GM12878 (cell line): ENCODE data around the gene RNASE2. TPM values are rescaled to one million over a fixed set of nuclear protein-coding genes. Genes with fewer than 3 reads are reported as not detected.

ENCODE experiments used
- ATAC-seq: fragments of 200-7000 bp; cut with Tn5 transposase; 3 replicates; pipeline ENCODE4 v1.9.1; 2020; ENCODE audit warnings: mild to moderate bottlenecking, moderate library complexity
- BruUV-seq: library from RNA; stranded (reverse); fragments of 400-500 nt; replicated peaks from 2 replicates; lab custom pipeline; 2021; lab: Mats Ljungman, UMichigan
- CTCF ChIA-PET: fragments of 300-600 bp; sonication (Branson Sonifier 250); formaldehyde crosslinking; extraction: SDS; loops from one replicate; lab custom pipeline; 2021; ENCODE audit warnings: inconsistent platforms; lab: Yijun Ruan, JAX
- POLR2A ChIA-PET: fragments of 350-600 bp; formaldehyde crosslinking; extraction: SDS; loops from one replicate; lab custom pipeline; 2021; ENCODE audit warnings: inconsistent platforms; lab: Charles Lee
- RAD21 ChIA-PET: fragments of 300-600 bp; sonication (Branson Sonifier 250); formaldehyde crosslinking; loops from one replicate; lab custom pipeline; 2023; ENCODE audit warnings: antibody characterized with exemption; ENCODE audit not compliant: unreplicated experiment; lab: Charles Lee
- SMC1A ChIA-PET: fragments of 300-600 bp; sonication (Branson Sonifier 250); formaldehyde crosslinking; loops from one replicate; lab custom pipeline; 2023; ENCODE audit not compliant: unreplicated experiment, uncharacterized antibody; lab: Charles Lee
- DNase-seq: peaks from one replicate; pipeline ENCODE4 v3.0.0-alpha.2; 2011; ENCODE audit warnings: low read depth, low spot score
- FAIRE-seq: peaks from 3 replicates; lab custom pipeline; 2011; peaks lifted over from hg19 to GRCh38; lab: Jason Lieb, UNC
- H2AFZ ChIP-seq: 2 replicates; pipeline ENCODE4 v1.6.0; 2011; ENCODE audit warnings: low read depth, low read length, control low read depth; ENCODE audit not compliant: control insufficient read depth
- H3K27ac ChIP-seq: 2 replicates; pipeline ENCODE4 v1.5.1; 2011; ENCODE audit warnings: control low read depth; ENCODE audit not compliant: control insufficient read depth, insufficient read depth
- H3K27me3 ChIP-seq, 2 experiments: replicated peaks in 1 of 2; 2 replicates each; pipeline versions ENCODE4 v1.6.0 to v1.6.1; 2011; ENCODE audit warnings: low read length in 1 of 2; ENCODE audit not compliant: control insufficient read depth in 2 of 2, insufficient read depth in 2 of 2
- H3K36me3 ChIP-seq, 2 experiments: 2 replicates each; pipeline ENCODE4 v1.5.1; 2011; ENCODE audit warnings: low read length in 1 of 2; ENCODE audit not compliant: control insufficient read depth in 2 of 2, insufficient read depth in 2 of 2
- H3K4me1 ChIP-seq: 2 replicates; pipeline ENCODE4 v1.6.1; 2011; ENCODE audit warnings: mild to moderate bottlenecking, low read length, moderate library complexity, mixed read lengths; ENCODE audit not compliant: control insufficient read depth, insufficient read depth
- H3K4me2 ChIP-seq: 2 replicates; pipeline ENCODE4 v1.6.0; 2011; ENCODE audit warnings: control low read depth; ENCODE audit not compliant: control insufficient read depth, insufficient read depth
- H3K4me3 ChIP-seq: fragments of 200-600 bp; sonication (generic); 2 replicates; pipeline ENCODE4 v1.5.1; 2016
- H3K79me2 ChIP-seq: 2 replicates; pipeline ENCODE4 v1.6.0; 2011; ENCODE audit warnings: low read length; ENCODE audit not compliant: control insufficient read depth, insufficient read depth
- H3K9ac ChIP-seq: 2 replicates; pipeline ENCODE4 v1.8.0; 2011; ENCODE audit warnings: low read length, control low read depth, mixed read lengths; ENCODE audit not compliant: control insufficient read depth, insufficient read depth
- H3K9me3 ChIP-seq: replicated peaks from 3 replicates; pipeline ENCODE4 v1.5.1; 2011; ENCODE audit warnings: mild to moderate bottlenecking, low read length; ENCODE audit not compliant: control insufficient read depth, insufficient read depth
- H4K20me1 ChIP-seq: 2 replicates; pipeline ENCODE4 v1.6.0; 2011; ENCODE audit not compliant: control insufficient read depth, insufficient read depth
- ATF7 ChIP-seq: fragments of 450-650 bp; IDR thresholded peaks from 2 replicates; pipeline ENCODE4 v1.6.1; 2016; ENCODE audit warnings: low read depth, mild to moderate bottlenecking
- CHD4 ChIP-seq: fragments of 200-600 bp; sonication (generic); IDR thresholded peaks from 2 replicates; pipeline ENCODE4 v1.6.1; 2016; ENCODE audit warnings: mild to moderate bottlenecking
- E2F4 ChIP-seq: IDR thresholded peaks from 2 replicates; pipeline ENCODE4 v1.6.1; 2012; ENCODE audit warnings: low read depth, low read length, improper control_type of control experiment
- E4F1 ChIP-seq: fragments of 450-650 bp; IDR thresholded peaks from 2 replicates; pipeline ENCODE4 v1.6.1; 2018; ENCODE audit warnings: borderline replicate concordance, mild to moderate bottlenecking; ENCODE audit not compliant: partially characterized antibody
- FOS ChIP-seq: IDR thresholded peaks from 3 replicates; pipeline ENCODE4 v1.6.1; 2011; ENCODE audit warnings: borderline replicate concordance; ENCODE audit not compliant: insufficient read length; ENCODE audit errors: extremely low read depth
- HCFC1 ChIP-seq: fragments of 150-350 bp; IDR thresholded peaks from 2 replicates; pipeline ENCODE4 v1.6.1; 2014; ENCODE audit warnings: low read length
- IKZF2 ChIP-seq, 2 experiments: fragments of 450-650 bp; IDR thresholded peaks; 2 replicates each; pipeline ENCODE4 v1.6.1; 2017; ENCODE audit warnings: mild to moderate bottlenecking in 2 of 2, moderate library complexity in 2 of 2
- LARP7 ChIP-seq: fragments of 450-650 bp; IDR thresholded peaks from 2 replicates; pipeline ENCODE4 v1.6.1; 2017; ENCODE audit warnings: mild to moderate bottlenecking
- MXI1 ChIP-seq: fragments of 150-350 bp; IDR thresholded peaks from 2 replicates; pipeline ENCODE4 v1.6.1; 2011; ENCODE audit warnings: low read depth, mild to moderate bottlenecking, inconsistent platforms, low read length, improper control_type of control experiment
- NBN ChIP-seq: fragments of 450-650 bp; IDR thresholded peaks from 2 replicates; pipeline ENCODE4 v1.6.1; 2016
- NRF1 ChIP-seq: conservative IDR thresholded peaks from 2 replicates; pipeline ENCODE4 v1.6.1; 2011; ENCODE audit warnings: mild to moderate bottlenecking, low read depth, low read length, improper control_type of control experiment
- REST ChIP-seq: IDR thresholded peaks from 2 replicates; pipeline ENCODE4 v1.6.1; 2012; ENCODE audit warnings: mild to moderate bottlenecking, low read depth, low read length
- RFX5 ChIP-seq: IDR thresholded peaks from 2 replicates; pipeline ENCODE4 v1.6.1; 2011; ENCODE audit warnings: low read depth, low read length, improper control_type of control experiment
- SMC3 ChIP-seq: IDR thresholded peaks from 2 replicates; pipeline ENCODE4 v1.6.1; 2011; ENCODE audit warnings: low read length, improper control_type of control experiment, borderline replicate concordance
- SREBF2 ChIP-seq: IDR thresholded peaks from 2 replicates; pipeline ENCODE4 v1.6.1; 2012; ENCODE audit warnings: mild to moderate bottlenecking, low read length
- YY1 ChIP-seq: IDR thresholded peaks from 2 replicates; pipeline ENCODE4 v1.6.1; 2011; ENCODE audit warnings: low read depth, mild to moderate bottlenecking, low read length
- WGBS: methylation state at CpG from one replicate; pipeline ENCODE4 v1.1.6; 2016; ENCODE audit warnings: low lambda C conversion rate; ENCODE audit not compliant: insufficient replicate concordance, insufficient coverage; ENCODE audit errors: missing lambda C conversion rate; 5-methylcytosine and 5-hydroxymethylcytosine counted together
- in situ Hi-C: fragments of 300-500 bp; cut with MboI; formaldehyde crosslinking; loops from 9 replicates; pipeline ENCODE4 v1.14.3; 2018; ENCODE audit warnings: mixed read lengths
- intact Hi-C: fragments of 100-400 bp; cut with micrococcal nuclease; formaldehyde crosslinking; loops from one replicate; pipeline ENCODE4 v1.14.2; 2022; ENCODE audit not compliant: unreplicated experiment
- polyA plus RNA-seq, 11 experiments: library from polyadenylated mRNA; depleted of rRNA in 4 of 11; unstranded in 6 of 11; stranded (reverse) in 5 of 11; fragments of >200 nt; fragmentation: Nextera tagmentation in 4 of 11; fragmentation: Illumina TruSeq in 1 of 11; extraction: Ambion mirVana in 4 of 11; extraction: Trizol in 1 of 11; gene quantifications; 1 replicate in 1 of 11; 2 replicates in 10 of 11; pipeline versions ENCODE4 v1.2.1 to v1.2.3, GENCODE V29; 2011 to 2016; ENCODE audit warnings: inconsistent platforms in 2 of 11, missing spikeins in 2 of 11, low read depth in 1 of 11
- total RNA-seq, 4 experiments: library from RNA; depleted of rRNA in 3 of 4; stranded (reverse); fragments of >200 nt in 3 of 4; fragmentation: Illumina TruSeq in 1 of 4; extraction: Trizol in 1 of 4; gene quantifications; 2 replicates each; pipeline versions ENCODE4 v1.2.1 to v1.2.3, GENCODE V29; 2013 to 2021

The RNASE2 gene
- total and polyA plus RNA-seq, 10 of the 15 experiments (the other 5 are each of a cell fraction or from before 2014, with no cell fraction given), result not detected

- no TSS peak for BruUV-seq
- in situ Hi-C loops, result loop anchor here (5.0 kb wide), 1 partner anchor 112 kb away; no protein-coding TSS in a partner anchor
- no peak for TF ChIP-seq E4F1
- no peak for TF ChIP-seq LARP7
- TF ChIP-seq NRF1, result no peak
- TF ChIP-seq SREBF2, result no peak
- TF ChIP-seq REST, result no peak
- no peak for TF ChIP-seq YY1
- no peak for TF ChIP-seq ATF7
- TF ChIP-seq IKZF2 (IDR thresholded peaks at IDR 0.05), result no peak
- TF ChIP-seq SMC3, result no peak
- TF ChIP-seq HCFC1, result no peak
- TF ChIP-seq CHD4, result no peak
- no peak for TF ChIP-seq E2F4
- no peak for TF ChIP-seq MXI1
- TF ChIP-seq FOS, result no peak
- TF ChIP-seq NBN, result no peak
- TF ChIP-seq RFX5, result no peak
- intact Hi-C loops, result no loop called here
- Histone ChIP-seq H4K20me1 (no peaks in the 10 kb centered on the region), H3K4me1 (no peaks in the 10 kb centered on the region), H2AFZ (no peak overlapping the region), H3K4me2 (no peak overlapping the region), H3K27ac (no peak overlapping the region), H3K79me2 (no peaks in the 10 kb centered on the region), H3K9ac (no peak overlapping the region), H3K9me3 (no peaks in the 10 kb centered on the region), H3K27me3 (no peaks in the 10 kb centered on the region; a peak in 1 of 4 replicates), H3K36me3 (no peaks in the 10 kb centered on the region), H3K4me3 (no peak overlapping the region)
- WGBS, result 41% methylated on average over 3 of the region's 3 CpGs
- no peak for DNase-seq
- ChIA-PET CTCF (interaction anchor here (1.5 to 5.2 kb wide), 3 partner anchors 14 to 269 kb away, joined by 3 to 61 read pairs (median 13); no protein-coding TSS in a partner anchor), POLR2A (no interaction called here), SMC1A (no interaction called here), RAD21 (no interaction called here)
- no peak for FAIRE-seq
- no peak for ATAC-seq
Measured at GRCh38 chr14:20969336-20969735, 14.0 kb downstream of the RNASE2 start.
